Stimulated activated naive CD8-positive, alpha-beta T cell treated with anti-CD3 and anti-CD28 coated beads, Interleukin-15, Interleukin-2, amounts not matched to agents 100 ng/mL and 50 ng/mL, for 24 hours (primary cell): ENCODE results near the gene SGPP2.

Experiments
- H3K27ac Mint-ChIP-seq: one replicate; pipeline ENCODE4 v1.8.0; 2021; ENCODE audit warnings: mild to moderate bottlenecking, mixed read lengths
- H3K27me3 Mint-ChIP-seq: one replicate; pipeline ENCODE4 v1.8.0; 2021; ENCODE audit warnings: mixed read lengths
- H3K36me3 Mint-ChIP-seq: one replicate; pipeline ENCODE4 v1.8.0; 2021; ENCODE audit warnings: low read depth, mixed read lengths
- H3K4me1 Mint-ChIP-seq: one replicate; pipeline ENCODE4 v1.8.0; 2021; ENCODE audit warnings: low read depth, mixed read lengths
- H3K4me3 Mint-ChIP-seq: one replicate; pipeline ENCODE4 v1.8.0; 2021; ENCODE audit warnings: mild to moderate bottlenecking, mixed read lengths
- H3K9me3 Mint-ChIP-seq: one replicate; pipeline ENCODE4 v1.8.0; 2021; ENCODE audit warnings: mixed read lengths

The SGPP2 gene

DNA sequence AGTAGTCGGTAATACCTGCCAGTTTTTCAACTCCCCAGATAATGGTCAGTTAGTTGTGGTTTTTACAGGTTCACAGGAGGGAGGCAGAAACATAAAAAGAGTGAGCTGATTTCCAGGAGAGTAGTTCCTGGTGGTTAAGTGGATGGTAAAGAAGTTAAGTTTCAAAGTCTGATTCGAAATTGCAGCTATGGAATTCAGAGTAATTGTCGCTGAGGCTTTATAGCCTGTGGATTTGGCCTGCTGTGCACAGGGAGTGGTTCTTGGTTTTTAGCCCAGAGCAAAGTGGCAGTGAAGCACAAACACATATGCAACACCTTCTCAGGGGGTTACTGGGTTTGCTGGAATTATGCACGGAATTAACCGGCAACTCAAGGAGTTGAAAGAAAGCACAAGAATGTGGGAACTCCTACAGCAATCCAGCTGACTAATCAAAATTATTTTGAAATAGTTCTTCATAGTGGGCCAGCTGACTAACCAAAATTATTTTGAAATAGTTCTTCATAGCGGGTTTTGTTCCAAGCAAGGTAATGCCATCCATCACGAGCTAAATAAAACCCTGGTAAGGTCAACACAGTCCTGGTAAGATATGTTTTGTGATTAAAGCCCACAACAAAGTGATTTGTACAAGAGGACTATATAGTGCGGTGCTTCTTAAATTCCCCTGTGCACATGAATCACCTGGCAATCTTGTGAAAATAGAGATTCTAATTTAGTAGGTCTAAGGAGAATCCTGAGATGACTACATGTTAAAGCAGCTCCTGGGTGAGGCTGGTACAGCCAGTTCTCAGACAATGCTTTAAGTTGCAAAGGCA lies 94.4 kb downstream of the SGPP2 start:
- no peaks in the 10 kb centered on the region for H3K9me3 Mint-ChIP-seq
- no peaks in the 10 kb centered on the region for H3K4me1 Mint-ChIP-seq
- no peaks in the 10 kb centered on the region for H3K36me3 Mint-ChIP-seq
- H3K27ac Mint-ChIP-seq = no peak overlapping the region
- H3K4me3 Mint-ChIP-seq = no peak overlapping the region
- H3K27me3 Mint-ChIP-seq = peaks cover 5% of the 10 kb centered on the region

DNA sequence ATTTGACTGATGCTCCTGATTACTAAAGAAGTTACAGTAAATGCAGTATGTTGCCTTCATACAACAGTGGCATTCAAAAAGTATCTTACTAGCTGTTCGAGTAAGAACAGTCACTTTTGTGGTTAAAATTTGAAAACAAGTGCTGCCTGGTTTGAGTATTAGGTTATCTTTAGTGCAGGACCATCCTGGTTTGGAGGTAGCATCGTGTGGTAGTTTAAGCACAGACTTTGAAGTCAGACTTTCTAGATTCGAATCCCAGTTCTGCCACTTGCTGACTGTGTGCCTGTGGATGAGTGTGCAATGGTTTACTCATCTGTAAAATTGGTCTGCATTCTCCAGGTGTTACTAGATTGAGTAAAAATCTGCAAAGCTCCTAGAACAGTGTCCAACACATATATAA lies 96.8 kb downstream of the SGPP2 start:
- Mint-ChIP-seq H3K4me1 (no peaks in the 10 kb centered on the region), H3K9me3 (no peaks in the 10 kb centered on the region), H3K36me3 (no peaks in the 10 kb centered on the region), H3K4me3 (no peak overlapping the region), H3K27me3 (peaks cover 3% of the 10 kb centered on the region), H3K27ac (no peak overlapping the region)

DNA sequence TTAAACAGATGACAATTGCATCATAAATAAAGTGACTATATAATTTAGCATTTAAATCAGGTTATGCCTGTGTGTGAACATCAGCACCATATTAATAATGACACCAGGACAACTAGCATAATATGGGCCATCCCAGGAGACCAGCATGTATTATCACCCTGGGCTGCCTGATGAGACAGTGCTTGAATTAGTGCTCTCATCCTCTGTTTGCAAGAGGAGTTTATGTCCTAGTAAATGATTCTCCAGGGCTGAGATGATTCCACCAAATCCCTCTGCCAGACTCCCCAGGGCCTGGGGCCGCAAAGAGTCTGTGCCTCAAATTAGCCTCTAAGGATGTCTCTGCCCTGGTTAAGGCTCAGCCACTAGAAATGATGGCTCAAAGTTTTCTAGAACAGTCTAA lies 97.7 kb downstream of the SGPP2 start:
- H3K36me3 Mint-ChIP-seq = no peaks in the 10 kb centered on the region
- no peaks in the 10 kb centered on the region for H3K4me1 Mint-ChIP-seq
- no peaks in the 10 kb centered on the region for H3K27me3 Mint-ChIP-seq
- H3K4me3 Mint-ChIP-seq = no peak overlapping the region
- no peak overlapping the region for H3K27ac Mint-ChIP-seq
- H3K9me3 Mint-ChIP-seq = peaks cover 4% of the 10 kb centered on the region

DNA sequence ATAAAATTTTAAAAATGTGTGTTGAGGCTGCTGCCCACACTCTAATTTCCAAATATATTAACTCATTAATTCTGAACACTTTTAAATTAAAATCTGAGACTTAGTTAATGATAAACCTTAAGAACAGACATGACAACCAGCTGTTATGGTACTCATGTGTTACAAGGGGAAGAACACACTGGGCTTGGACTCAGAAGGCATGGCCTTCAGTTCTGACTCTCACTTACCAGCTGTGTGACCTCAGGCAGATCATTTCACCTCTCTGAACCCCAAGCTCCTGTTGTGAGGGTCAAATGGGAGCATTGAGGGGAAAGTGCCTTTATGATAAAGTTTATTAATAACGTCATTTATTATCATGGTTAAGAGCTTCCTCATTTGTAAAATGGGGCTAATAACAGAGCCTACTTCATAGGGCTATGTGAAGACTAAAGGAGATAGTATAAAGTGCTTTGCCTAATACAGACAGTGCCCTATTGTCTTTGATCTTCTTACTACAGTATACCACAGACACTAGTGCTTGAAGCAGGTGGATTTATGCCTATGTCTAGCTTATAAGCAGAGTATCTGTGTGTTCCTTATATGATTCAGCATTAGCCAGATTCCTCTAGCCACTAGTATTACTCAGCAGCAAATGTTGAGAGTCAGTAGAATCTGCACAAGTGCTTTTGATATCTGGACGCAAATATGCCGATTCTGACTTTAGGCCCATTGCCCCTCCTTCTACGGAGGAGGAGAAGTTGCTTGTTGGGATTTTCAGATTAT lies 99.6 kb downstream of the SGPP2 start:
- Mint-ChIP-seq H3K36me3 (no peaks in the 10 kb centered on the region), H3K4me1 (no peaks in the 10 kb centered on the region), H3K9me3 (peaks cover 4% of the 10 kb centered on the region), H3K27ac (no peak overlapping the region), H3K4me3 (no peak overlapping the region), H3K27me3 (no peaks in the 10 kb centered on the region)

DNA sequence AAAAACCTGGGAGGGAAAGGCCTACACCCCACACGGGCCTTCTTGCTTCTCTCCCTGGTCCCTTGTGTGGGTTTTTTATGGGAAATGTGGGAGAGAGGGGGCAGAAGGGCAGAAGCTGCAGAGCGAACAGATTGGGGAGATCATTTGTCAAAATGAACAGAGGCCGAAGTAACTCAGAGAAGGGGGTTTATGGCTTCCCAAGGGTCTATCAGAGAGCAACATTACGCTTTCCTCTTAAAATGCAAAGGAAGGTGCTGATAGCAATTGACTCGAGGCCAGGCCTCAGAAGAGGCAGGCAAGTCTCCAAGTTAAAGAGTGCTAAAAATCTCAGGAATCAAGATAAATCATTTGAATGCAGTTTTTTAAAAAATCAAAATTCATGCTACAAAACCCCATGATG lies 101.5 kb downstream of the SGPP2 start:
- no peak overlapping the region for H3K27ac Mint-ChIP-seq
- no peaks in the 10 kb centered on the region for H3K4me1 Mint-ChIP-seq
- H3K4me3 Mint-ChIP-seq = no peak overlapping the region
- no peaks in the 10 kb centered on the region for H3K36me3 Mint-ChIP-seq
- H3K27me3 Mint-ChIP-seq = no peaks in the 10 kb centered on the region
- H3K9me3 Mint-ChIP-seq = peaks cover 4% of the 10 kb centered on the region

DNA sequence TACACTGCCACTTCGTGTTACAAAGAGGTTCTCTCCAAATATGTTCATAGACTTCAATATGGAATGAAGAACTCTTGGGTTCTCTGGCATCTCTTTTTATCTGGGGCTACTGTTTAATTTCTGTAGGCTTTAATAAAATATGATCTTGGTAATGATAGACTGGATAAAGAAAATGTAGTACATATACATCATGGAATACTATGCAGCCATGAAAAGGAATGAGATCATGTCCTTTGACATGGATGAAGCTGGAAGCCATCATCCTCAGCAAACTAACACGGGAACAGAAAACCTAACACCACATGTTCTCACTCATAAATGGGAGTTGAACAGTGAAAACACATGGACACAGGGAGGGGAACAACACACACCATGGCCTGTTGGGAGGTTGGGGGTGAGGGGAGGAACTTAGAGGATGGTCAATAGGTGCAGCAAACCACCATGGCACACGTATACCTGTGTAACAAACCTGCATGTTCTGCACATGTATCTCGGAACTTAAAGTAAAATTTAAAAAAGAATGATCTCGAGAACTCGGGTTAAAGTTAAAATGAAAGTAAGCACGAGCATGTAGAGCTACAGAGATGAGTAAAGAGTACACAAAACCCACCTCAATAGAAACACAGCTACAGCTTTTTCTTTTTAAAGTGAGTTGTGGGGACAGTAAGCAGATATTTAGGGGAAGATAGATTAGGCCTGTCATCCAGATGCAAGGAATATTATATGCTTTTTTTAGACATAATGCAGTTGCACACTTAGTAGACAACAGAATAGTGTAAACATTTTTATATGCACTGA lies 102.3 kb downstream of the SGPP2 start:
- Mint-ChIP-seq H3K36me3 (no peaks in the 10 kb centered on the region), H3K4me3 (no peak overlapping the region)

DNA sequence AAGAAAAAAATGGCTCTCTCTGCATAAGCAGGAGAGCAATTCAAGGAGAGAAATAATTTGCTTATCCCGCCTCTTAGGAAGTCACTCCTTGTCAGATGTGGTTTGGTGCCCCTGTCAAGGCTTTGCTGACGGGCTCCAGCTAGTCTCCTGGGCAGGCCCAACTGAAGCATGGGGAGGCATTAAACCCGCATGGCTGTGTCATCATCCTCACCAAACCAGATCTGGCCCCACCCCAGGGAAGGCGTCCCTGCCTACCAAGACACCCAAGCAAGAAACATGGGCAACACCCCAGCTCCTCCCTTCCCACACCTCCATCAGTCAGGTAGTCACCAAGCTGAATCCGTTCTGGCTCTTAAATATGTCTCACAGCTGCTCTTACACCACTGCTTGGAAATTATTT lies 108.0 kb downstream of the SGPP2 start:
- H3K9me3 Mint-ChIP-seq = no peaks in the 10 kb centered on the region
- no peak overlapping the region for H3K27ac Mint-ChIP-seq
- H3K4me1 Mint-ChIP-seq = no peaks in the 10 kb centered on the region
- no peaks in the 10 kb centered on the region for H3K36me3 Mint-ChIP-seq
- no peak overlapping the region for H3K4me3 Mint-ChIP-seq
- peaks cover 7% of the 10 kb centered on the region for H3K27me3 Mint-ChIP-seq

More for the DNA sequence above, 102.3 kb downstream of the SGPP2 start:
- Mint-ChIP-seq H3K27ac (no peak overlapping the region), H3K4me1 (no peaks in the 10 kb centered on the region), H3K9me3 (peaks cover 4% of the 10 kb centered on the region), H3K27me3 (no peaks in the 10 kb centered on the region)

DNA sequence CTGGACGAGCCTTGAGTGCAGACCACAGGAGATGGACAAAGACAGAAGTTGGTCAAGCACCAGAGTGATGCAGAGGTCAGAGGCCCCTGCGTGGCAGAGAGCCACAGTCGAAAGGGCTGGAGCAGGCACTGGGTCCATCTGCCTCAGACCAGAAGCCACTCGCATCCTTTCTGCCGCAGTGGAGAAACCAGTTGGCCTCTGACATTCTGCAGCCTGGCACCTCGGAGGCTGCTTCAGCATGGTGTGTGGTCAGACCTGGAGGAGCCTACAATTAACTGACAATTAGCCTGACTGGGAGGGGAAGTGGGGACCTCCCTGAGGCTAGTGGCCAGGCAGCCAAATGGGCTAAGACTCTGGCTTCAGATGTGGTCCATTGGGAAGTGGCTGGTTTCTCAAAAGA lies 111.1 kb downstream of the SGPP2 start:
- H3K27ac Mint-ChIP-seq = no peak overlapping the region
- H3K4me3 Mint-ChIP-seq = no peak overlapping the region
- peaks cover 10% of the 10 kb centered on the region for H3K27me3 Mint-ChIP-seq
- H3K4me1 Mint-ChIP-seq = no peaks in the 10 kb centered on the region
- no peaks in the 10 kb centered on the region for H3K9me3 Mint-ChIP-seq
- H3K36me3 Mint-ChIP-seq = no peaks in the 10 kb centered on the region

DNA sequence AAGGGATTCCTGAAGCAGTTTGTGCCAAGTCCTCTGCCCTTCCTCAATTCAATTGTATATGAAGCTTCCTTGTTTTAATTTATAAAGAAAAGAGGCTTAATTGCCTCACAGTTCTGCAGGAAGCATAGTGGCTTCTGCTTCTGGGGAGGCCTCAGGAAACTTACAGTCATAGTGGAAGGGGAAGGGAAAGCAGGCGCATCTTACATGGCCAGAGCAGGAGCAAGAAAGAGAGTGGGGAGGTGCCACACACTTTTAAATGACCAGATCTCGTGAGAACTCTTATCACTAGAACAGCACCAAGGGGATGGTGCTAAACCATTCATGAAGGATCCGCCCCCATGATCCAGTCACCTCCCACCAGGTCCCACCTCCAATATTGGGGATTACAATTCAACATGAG lies 114.2 kb downstream of the SGPP2 start:
- Mint-ChIP-seq H3K9me3 (no peaks in the 10 kb centered on the region), H3K4me1 (no peaks in the 10 kb centered on the region), H3K4me3 (no peak overlapping the region), H3K27me3 (peaks cover 19% of the 10 kb centered on the region), H3K36me3 (no peaks in the 10 kb centered on the region), H3K27ac (no peak overlapping the region)

DNA sequence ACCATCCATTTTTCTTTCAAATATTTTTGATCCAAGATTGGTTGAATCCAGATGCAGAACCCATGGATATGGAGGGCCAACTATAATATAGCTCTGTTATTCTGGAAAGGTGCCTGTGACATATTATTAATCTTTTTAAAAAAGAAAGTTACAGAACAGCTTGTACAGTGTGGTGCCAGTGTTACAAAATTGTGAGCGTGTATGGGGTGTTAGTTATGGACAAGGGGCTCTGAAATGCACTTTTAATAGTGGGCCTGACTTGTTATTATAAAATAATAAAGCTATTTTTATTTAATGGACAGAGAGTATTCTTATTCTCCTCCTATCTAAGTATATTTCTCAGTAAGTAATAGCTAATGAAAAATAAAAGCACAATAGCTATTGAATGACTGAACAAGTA lies 120.3 kb downstream of the SGPP2 start:
- Mint-ChIP-seq H3K36me3 (no peaks in the 10 kb centered on the region), H3K27me3 (peaks cover 23% of the 10 kb centered on the region), H3K4me3 (no peak overlapping the region), H3K27ac (no peak overlapping the region), H3K4me1 (no peaks in the 10 kb centered on the region), H3K9me3 (no peaks in the 10 kb centered on the region)

DNA sequence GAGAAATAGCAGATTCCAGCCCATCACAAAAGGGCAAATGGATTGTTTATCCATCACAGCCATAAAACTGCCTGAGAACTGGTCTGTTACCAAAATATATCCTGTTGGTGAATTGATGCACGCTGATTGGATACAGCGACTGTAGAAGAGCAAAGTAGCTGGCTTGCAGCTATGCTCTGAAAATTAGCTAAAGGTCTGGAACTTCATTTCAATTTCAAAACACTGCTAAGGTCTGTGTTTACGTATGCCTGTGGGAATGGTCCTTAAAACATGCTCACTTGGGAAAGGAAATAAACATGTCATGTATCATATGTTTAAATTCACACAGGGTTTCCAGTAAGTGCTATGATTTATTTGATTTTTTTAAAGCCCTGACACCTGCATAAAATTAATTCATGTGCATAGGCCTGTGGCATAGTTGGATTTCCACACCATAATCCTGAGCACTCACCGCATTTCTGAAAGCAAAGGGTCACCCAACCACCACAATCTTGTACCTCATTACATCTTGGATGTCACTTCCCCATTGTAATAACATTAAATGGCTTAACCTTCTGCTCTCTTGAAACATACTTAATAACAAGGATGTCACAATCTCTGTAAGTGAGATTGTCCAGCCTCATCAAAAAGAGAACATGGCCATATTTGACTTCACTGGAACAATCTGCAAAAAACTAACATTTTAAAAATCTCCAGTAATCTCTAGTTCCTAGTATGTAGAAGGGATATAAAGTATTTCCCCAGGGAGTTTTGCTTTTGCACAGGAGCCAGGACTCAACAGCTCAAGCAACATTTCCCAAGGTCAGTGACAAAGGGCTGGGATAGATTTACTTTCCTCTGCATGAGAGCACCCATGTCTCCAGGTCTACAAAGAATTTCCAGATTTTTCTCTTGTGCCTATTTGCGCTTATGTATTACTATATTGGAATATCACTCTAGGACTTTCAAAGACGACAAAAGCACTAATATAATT lies 121.8 kb downstream of the SGPP2 start:
- no peaks in the 10 kb centered on the region for H3K36me3 Mint-ChIP-seq
- H3K4me1 Mint-ChIP-seq = no peaks in the 10 kb centered on the region
- H3K27me3 Mint-ChIP-seq = peaks cover 28% of the 10 kb centered on the region
- H3K4me3 Mint-ChIP-seq = no peak overlapping the region
- no peak overlapping the region for H3K27ac Mint-ChIP-seq
- no peaks in the 10 kb centered on the region for H3K9me3 Mint-ChIP-seq

DNA sequence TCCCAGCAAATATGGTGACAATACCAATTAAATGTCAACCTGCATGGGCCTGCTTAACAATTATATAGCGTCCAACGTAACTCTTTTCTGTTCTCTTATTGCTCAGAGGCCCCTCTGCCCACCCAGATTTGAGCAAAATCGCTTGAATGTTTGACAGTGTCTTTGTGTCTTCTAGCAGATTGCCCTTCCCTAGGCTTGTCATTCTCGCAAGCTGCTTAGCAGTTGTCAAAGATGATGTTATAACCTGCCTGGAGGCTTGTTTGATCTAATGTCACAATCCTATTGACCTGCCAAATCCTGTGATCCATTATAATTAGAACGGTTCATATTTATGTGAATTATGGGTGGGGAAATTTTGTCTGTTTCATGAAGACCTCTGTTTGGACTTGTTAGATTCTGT lies 122.7 kb downstream of the SGPP2 start:
- no peak overlapping the region for H3K27ac Mint-ChIP-seq
- no peaks in the 10 kb centered on the region for H3K4me1 Mint-ChIP-seq
- peaks cover 28% of the 10 kb centered on the region for H3K27me3 Mint-ChIP-seq
- no peak overlapping the region for H3K4me3 Mint-ChIP-seq
- no peaks in the 10 kb centered on the region for H3K36me3 Mint-ChIP-seq
- no peaks in the 10 kb centered on the region for H3K9me3 Mint-ChIP-seq

DNA sequence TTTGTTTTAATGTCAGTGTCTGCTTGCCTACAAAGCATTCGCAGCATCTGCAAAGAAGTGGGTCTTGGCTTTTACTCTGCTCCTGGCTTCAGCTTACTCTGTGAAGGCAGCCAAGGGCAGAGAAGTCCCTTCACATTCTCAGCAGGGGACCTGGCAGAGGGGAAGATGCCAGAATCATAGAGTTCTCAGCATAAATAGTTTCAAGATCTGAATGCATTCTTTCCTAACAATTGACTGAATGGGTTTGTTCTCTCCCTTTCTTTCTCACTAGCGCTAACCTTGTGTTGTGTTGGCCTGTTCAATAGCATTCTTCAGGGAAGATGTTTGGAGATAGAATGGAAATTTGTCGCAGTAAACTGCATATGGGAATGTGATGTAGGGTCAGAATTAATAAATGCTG lies 124.6 kb downstream of the SGPP2 start:
- Mint-ChIP-seq H3K4me1 (no peaks in the 10 kb centered on the region), H3K27ac (no peak overlapping the region), H3K4me3 (no peak overlapping the region), H3K36me3 (no peaks in the 10 kb centered on the region), H3K9me3 (no peaks in the 10 kb centered on the region), H3K27me3 (peaks cover 35% of the 10 kb centered on the region)

DNA sequence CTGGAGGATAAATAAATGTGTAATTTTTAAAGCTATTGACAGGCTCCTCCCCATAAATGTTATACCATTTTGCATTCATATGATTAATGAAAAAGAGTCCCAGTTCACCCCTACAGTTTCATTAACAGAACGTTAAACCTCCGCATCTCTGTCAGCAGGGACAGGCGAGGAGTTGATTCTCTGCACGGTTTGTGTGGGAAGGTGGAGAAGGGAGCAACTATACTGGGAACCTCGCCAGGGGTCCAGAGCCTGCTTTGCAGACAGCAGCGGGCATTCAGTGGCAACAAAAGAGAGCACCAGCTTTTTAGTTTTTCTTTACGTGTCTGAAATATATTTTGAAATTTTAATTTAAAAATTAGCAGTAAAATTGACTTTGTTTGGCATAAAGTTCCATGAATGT lies 130.2 kb downstream of the SGPP2 start:
- no peak overlapping the region for H3K4me3 Mint-ChIP-seq
- H3K27ac Mint-ChIP-seq = no peak overlapping the region
- peaks cover 24% of the 10 kb centered on the region for H3K27me3 Mint-ChIP-seq
- no peaks in the 10 kb centered on the region for H3K9me3 Mint-ChIP-seq
- H3K36me3 Mint-ChIP-seq = no peaks in the 10 kb centered on the region
- H3K4me1 Mint-ChIP-seq = no peaks in the 10 kb centered on the region
